ENCODE data around the gene GPX5.

GPX5 gene

GRCh38 chr6:28517964-28518363 lies 7.7 kb upstream of the GPX5 start:
- no peak overlapping the region for H3K4me3 ChIP-seq (replicated peaks; ENCODE audit: insufficient read depth, low read length)
- no peak for DNase-seq (ENCODE audit: low read depth in 1 of 2, low spot score in 1 of 2)
- TF ChIP-seq GABPA (IDR thresholded peaks at IDR 0.05; ENCODE audit: low read depth): no peak
- TF ChIP-seq CTCF (IDR thresholded peaks at IDR 0.05; ENCODE audit: insufficient read depth, low read length): no peak
- no peak for TF ChIP-seq SPI1 (IDR thresholded peaks at IDR 0.05; ENCODE audit: borderline replicate concordance, low read depth)
- no peak for TF ChIP-seq POLR2AphosphoS5 (IDR thresholded peaks at IDR 0.05; ENCODE audit: low read depth)
- no peak for TF ChIP-seq REST (IDR thresholded peaks at IDR 0.05; ENCODE audit: insufficient replicate concordance, low read depth)
- no peak overlapping the region for H3K27ac ChIP-seq (replicated peaks)
- peaks cover 10% of the 10 kb centered on the region for H3K27me3 ChIP-seq (ENCODE audit: insufficient read depth, poor library complexity, severe bottlenecking)

- H3K27ac ChIP-seq (replicated peaks): no peak overlapping the region
Observed at GRCh38 chr6:28522594-28523240, 3.0 kb upstream of the GPX5 start.

More at GRCh38 chr6:28522594-28523240, 3.0 kb upstream of the GPX5 start:
- Histone ChIP-seq H3K27me3 (ENCODE audit: insufficient read depth, poor library complexity, severe bottlenecking) (peaks cover 17% of the 10 kb centered on the region), H3K4me3 (replicated peaks; ENCODE audit: insufficient read depth, low read length) (no peak overlapping the region)
- TF ChIP-seq CTCF (IDR thresholded peaks at IDR 0.05; ENCODE audit: insufficient read depth, low read length): no peak
- no peak for TF ChIP-seq SPI1 (IDR thresholded peaks at IDR 0.05; ENCODE audit: borderline replicate concordance, low read depth)
- no peak for TF ChIP-seq GABPA (IDR thresholded peaks at IDR 0.05; ENCODE audit: low read depth)
- TF ChIP-seq REST (IDR thresholded peaks at IDR 0.05; ENCODE audit: insufficient replicate concordance, low read depth): no peak
- no peak for TF ChIP-seq POLR2AphosphoS5 (IDR thresholded peaks at IDR 0.05; ENCODE audit: low read depth)
- no peak for DNase-seq (ENCODE audit: low read depth in 1 of 2, low spot score in 1 of 2)

Measured in HL-60 (cell line).